NCI-H1105 (cell line): ENCODE results near the gene ACAT2.
"Not testable (repeated sequence)": the region's sequence is repeated elsewhere in the genome, so short reads cannot be mapped to it uniquely, and the experiment has no call there.

Source experiments
- DNase-seq: peaks from one replicate; lab custom pipeline; 2025; lab: John Stamatoyannopoulos, UW

The ACAT2 gene

DNA sequence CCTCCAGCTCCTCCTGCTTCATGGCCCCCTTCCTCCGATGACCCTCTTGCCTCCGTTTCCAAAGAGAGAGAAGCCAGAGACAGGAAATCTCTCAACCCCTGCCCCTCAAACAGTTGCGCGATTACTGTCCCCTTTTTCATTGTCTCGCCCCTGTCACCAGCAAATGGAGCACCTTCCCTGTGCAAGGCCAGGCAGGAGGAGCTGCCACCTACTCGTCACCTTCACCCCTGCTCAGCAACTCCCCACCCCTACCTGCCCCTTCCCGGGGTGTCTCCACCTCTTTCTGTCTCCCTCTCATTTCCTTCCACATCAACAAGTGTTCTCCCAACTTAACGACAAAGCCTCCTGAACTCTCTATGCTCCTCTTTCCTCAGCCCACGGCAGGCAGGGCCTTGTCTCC is 51.9 kb downstream of the ACAT2 start:
- DNase-seq = no peak

DNA sequence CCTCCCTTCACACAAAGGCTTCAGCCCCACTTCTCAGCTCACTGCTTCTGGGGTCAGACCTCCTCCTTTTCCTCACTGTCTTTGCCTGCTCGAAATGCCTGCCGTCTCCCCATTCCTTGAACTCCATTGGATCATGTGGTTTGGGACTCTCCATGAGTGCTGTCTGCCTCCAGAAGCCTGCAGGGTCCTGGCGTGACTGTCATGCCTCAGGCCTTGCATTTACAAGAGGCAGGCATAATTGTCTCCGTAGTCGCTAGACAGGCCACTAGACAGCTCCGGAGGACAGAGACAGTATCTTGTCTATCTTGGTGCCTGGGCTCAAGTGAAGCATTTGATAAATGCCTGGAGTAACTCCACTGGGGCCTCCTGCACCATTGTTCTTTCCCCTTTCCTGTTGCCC is 53.6 kb downstream of the ACAT2 start:
- no peak for DNase-seq

DNA sequence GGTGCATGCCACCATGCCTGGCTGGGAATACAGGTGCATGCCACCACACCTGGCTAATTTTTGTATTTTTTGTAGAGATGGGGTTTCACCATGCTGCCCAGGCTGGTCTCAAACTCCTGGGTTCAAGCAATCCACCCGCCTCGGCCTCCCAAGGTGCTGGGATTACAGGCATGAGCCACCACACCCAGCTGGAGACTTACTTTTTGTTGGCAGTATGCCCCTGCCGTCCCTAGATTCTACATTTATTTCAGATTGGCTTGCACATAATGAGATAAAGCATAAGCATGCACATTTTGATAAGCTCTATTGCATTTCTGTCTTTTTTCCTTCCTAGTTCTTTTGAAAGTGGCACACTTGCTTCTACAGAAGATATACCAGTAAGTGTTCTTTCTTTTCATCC is 54.9 kb downstream of the ACAT2 start:
- not testable (repeated sequence) for DNase-seq

DNA sequence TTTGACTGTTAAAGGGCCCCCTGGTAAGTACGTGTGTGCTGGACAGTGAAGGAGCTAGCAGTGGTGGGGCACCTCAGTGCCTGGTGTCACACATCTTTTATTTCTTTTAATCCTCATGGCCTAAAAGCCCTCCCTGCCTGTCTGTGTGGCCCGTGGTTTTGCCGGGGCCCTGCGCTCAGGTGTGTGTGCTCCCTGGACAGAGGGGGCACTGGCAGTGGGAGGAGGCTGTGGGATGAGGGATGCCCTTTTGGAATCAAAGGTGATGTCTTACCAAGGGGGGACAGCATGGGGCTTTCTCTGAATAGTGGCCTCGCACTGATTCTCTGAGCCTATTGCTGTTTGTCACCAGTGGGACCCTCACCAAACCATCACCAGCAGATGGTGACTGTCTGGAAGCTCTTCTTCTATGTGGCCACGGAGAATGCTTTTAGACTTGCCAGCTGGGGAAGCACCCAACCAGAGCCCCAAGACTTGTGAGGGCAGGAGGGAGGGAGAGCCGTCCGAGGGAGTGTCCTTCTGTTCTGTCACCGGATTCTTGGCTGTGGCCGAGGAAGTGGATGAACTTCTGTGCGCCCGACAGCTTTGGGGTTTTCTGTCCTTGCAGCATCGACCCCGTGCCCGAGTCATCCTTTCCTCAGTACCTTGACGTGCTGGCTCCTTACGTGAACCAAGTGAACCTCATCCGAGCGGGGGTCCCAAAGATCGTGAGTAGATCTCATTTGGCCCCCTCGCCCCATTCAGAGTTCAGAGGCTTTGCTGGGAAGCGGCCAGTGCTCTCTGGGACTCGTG is 56.3 kb downstream of the ACAT2 start:
- DNase-seq = no peak

DNA sequence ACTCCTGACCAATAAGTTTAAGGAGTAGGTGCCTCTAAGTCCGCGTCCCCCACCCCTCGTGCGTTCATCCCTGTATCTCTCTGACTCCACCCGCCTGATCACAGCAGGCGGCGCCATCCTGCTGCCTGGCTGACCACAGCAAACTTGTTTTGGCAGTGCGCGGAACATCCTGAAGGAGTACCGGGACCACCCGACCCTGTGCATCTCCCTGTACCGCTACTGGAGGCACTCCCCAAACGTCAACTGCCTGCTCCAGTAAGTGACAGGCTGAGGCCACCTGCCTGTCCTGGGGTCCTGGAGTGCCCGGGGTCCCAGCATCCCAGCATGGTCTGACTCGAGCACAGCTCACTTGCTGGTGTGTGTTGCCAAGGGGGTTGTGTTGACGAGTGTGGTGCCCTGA is 57.3 kb downstream of the ACAT2 start:
- DNase-seq = no peak

DNA sequence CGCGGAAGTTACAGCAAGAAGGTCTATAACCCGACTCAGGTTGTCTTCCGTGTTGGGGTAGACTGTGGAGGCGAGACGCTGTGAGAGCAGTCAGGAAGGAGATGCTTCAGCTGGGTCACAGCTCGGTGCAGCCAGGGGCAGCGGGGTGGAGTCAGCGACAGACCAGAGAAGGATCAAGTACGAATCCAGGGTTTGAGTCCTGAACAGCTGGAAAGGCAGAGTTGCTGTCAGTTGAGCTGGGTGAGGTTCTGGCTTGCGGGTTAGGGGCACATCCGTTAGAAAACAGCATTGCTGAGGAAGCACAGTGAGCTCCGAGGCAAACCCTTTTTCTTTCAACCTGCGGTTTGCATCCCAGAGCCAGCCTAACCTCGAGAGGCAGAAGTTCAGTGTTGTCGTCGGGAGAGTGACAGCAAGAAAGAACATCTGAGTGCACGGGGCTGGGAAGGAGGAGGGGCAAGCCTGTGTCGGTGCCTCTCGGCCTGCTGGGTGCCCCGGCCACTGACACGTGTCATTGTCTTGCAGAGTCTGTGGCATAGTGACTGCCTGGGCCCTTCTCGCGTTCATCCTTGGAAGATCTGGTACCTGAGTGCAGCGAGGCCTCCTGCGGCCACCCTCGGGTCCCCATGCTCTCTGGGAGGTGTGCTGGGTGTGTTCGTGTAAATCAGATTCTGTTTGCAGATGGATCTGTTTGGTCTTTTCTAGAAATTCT is 58.2 kb downstream of the ACAT2 start:
- DNase-seq = no peak

DNA sequence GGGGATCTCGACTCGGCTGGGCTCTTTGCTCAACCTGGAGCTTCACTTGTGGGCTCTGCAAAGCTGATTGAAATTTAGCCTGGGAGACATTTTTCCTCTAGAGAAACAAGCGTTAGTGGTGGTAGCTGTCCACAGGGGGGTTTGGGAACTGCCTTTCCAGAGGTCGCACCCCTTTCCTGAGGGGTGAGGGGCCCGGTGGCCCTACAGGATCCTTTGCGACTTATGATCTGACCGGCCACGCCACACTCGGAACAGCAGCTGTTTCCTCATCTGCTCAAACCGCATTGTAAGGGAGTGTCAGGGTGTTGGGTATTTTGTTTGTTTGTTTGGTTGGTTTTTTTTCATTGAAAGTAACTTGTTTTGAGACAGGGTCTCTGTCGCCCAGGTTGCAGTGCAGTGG is 59.3 kb downstream of the ACAT2 start:
- DNase-seq = no peak

DNA sequence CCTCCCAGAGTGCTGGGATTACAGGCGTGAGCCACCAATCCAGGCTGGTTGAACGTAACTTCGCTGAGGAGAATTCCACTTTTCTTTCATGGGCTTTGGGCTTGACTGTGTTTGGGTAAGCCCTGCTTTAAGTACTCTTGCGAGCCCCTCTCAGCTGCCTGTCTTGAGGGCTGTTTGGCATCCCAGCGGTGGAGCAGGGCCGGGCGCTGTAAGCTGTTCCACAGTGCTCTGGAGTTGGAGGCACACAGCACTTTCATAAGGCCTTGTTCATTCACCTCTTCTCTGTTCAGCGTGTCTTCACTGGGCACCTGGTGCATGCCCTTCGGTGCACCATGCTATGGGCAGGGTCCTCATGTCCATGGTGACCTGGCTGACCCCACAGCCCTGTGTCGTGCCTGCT is 59.9 kb downstream of the ACAT2 start:
- no peak for DNase-seq

DNA sequence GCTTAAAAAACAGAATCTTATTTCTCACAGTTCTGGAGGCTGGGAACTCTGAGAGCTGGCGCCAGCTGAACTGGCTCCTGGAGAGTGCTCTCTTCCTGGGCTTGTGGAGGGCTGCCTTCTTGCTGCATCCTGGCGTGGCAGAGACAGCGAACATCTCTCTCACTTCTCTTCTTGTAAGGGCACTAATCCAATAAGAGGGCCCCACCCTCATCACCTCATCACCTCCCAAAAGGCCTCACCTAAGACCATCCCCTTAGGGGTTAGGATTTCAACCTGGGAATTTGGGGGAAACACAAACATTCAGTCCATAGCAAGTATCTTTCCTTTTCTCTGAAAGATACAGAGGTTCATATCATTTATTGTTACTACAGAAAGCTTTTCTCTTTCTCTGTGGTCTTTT is 62.1 kb downstream of the ACAT2 start:
- no peak for DNase-seq

DNA sequence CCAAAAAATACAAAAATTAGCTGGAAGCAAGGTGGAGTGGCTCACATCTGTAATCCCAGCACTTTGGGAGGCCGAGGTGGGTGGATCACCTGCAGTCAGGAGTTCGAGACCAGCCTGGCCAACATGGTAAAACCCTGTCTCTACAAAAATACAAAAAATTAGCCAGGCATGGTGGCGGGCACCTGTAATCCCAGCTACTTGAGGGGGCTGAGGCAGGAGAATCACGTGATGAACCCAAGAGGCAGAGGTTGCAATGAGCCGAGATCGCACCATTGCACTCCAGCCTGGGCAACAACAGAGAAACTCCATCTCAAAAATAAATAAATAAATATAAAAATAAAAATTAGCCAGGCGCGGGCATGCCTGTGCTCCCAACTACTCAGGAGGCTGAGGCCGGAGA is 62.8 kb downstream of the ACAT2 start:
- not testable (repeated sequence) for DNase-seq

DNA sequence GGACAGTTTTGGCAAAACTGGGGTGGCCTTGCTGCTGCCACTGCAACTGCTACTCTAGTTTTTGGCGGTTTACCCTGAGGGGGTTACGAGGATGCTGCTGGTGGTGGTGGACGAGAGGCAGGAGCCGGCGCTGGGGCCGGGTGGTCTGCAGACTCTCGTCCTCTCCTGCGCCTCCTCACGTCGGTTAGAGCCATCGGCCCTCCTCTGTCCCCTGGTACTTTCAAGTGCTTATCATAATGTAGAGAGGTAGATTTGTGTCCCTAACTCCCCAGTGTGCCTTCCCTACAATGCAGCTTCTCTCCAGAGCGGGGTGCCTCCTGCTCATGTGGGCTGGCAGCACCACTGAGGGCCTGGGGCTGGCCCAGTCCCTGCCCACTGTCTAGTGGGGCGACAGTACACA is 64.2 kb downstream of the ACAT2 start:
- no peak for DNase-seq

DNA sequence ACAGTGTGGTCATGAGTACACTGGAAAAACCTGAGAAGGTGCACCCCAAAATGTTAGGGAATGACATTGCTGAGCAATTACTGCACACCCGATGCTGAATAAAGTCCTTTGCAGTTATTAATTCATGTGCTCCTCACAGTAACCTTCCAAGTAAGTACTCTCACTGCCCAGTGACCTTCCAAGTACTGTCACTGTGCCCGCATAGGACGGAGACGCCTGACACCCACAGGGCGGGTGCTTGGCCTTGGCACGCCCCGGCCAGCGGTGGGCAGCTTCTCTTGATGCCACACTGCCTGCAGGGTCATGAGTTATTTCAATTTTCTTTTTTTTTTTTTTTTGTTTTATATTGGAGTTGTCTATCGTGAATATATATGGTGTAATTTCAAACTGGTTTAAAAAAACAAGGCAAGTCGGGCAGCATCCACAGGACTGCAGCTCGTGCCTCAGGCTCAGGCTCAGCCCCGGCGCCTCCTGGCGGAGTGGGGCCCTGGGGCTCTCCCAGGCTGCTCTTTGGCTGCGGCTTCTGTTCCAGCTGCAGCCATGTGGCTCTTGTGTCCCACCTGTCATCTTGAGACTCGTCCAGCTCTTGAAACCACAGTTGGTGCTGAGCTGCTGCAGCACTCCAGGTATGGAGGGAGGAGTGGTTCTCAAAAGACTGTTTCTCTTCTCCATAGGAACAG is 65.3 kb downstream of the ACAT2 start:
- DNase-seq = no peak

DNA sequence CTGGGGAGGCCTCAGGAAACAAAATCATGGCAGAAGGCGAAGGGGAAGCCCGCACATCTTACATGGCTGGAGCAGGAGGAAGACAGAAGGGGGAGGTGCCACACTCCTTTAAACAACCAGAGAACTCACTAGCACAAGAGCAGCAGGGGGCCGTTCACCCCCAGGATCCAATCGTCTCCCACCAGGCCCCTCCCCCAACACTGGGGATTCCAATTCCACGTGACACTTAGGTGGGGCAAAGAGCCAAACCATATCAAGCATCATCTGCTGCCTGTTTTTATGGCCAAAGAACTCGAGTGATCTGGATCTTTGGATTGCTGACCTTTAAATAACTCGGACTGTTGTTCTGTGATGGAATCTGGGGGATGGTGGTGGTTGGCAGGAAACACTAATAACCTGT is 66.2 kb downstream of the ACAT2 start:
- DNase-seq = no peak
